D721Med (cell line): ENCODE data around the gene P4HTM.

ENCODE experiments used
- DNase-seq: peaks from one replicate; pipeline ENCODE4 v3.0.0; 2011; ENCODE audit warnings: low spot score; ENCODE audit not compliant: insufficient read length
- FAIRE-seq: peaks from 2 replicates; lab custom pipeline; 2011; peaks lifted over from hg19 to GRCh38; lab: Jason Lieb, UNC
- TF ChIP-seq, protein P1 (sequence below): IDR thresholded peaks from 2 replicates; pipeline ENCODE4 v1.5.1; 2012; ENCODE audit warnings: mild to moderate bottlenecking, control low read depth; ENCODE audit not compliant: insufficient read depth; ENCODE audit errors: missing control alignments

P4HTM gene

DNA sequence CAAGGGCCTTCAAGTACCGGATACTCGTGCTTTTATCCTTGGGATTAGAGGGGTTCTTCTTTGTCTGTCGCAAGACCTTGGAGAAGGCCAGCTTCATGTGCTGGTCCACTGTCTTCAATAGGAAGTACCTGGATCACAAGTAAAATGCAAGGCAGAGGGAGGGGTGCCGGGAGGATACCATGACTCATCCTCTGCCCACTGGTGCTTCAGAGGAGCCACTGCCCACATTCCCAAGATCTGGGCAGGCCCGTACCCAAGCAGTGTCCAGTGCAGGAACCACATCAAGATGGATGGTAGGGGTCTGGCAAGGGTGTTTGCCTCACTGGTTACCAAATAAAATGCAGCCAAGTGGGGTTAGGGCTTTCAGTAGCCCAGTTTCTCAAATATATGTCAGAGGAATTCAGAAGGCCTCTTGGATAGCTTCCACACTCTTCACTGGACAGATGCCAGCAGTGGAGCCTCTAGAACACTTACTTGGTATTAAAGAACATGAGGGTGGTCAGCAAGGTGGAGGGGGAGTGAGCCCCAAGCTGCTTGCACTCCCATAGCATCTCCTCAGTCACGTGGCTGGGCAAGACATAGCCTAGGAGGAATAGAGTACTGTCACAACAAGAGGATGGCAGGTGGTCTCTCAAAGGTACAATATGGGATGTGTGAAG lies 42.7 kb downstream of the P4HTM start:
- TF ChIP-seq, protein P1, sequence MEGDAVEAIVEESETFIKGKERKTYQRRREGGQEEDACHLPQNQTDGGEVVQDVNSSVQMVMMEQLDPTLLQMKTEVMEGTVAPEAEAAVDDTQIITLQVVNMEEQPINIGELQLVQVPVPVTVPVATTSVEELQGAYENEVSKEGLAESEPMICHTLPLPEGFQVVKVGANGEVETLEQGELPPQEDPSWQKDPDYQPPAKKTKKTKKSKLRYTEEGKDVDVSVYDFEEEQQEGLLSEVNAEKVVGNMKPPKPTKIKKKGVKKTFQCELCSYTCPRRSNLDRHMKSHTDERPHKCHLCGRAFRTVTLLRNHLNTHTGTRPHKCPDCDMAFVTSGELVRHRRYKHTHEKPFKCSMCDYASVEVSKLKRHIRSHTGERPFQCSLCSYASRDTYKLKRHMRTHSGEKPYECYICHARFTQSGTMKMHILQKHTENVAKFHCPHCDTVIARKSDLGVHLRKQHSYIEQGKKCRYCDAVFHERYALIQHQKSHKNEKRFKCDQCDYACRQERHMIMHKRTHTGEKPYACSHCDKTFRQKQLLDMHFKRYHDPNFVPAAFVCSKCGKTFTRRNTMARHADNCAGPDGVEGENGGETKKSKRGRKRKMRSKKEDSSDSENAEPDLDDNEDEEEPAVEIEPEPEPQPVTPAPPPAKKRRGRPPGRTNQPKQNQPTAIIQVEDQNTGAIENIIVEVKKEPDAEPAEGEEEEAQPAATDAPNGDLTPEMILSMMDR, result no peak
- DNase-seq, result no peak
- FAIRE-seq, result no peak

DNA sequence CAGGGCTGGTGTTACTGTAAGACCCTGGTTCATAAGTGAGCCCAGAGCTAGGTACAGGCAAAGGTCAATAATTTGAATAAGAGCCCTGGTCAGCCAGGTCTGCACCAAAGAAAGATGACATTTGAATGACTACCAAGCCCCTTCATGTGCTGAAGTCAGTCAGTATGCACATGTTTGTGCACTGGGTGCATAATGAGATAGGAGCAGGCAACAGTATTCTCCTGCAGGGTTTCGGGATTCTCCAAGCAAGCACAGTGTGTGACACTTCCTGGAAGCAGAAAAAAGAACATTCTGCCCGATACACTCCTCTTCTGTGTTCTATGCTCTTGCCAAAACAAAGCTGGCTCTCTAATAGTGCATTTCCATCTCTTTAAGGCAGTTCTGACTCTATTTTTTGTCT lies 44.6 kb downstream of the P4HTM start:
- DNase-seq (no peak), FAIRE-seq (no peak)
- TF ChIP-seq, protein P1, result no peak

DNA sequence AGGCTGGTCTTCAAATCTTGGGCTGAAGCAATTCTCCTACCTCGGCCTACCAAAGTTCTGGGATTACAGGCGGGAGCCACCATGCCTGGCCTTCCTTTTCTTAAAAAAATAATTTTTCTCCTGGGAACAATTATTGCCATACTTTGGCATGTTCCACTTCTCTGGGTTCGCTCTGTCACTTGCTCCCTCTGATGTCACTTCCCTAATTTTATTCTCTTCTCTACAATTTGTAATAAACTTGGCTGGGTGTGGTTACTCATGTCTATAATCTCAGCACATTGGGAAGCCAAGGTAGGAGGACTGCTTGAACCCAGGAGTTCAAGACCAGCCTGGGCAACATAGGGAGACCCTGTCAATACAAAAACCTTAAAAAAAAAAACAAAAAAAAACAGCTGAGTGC lies 45.2 kb downstream of the P4HTM start:
- FAIRE-seq, result no peak

DNA sequence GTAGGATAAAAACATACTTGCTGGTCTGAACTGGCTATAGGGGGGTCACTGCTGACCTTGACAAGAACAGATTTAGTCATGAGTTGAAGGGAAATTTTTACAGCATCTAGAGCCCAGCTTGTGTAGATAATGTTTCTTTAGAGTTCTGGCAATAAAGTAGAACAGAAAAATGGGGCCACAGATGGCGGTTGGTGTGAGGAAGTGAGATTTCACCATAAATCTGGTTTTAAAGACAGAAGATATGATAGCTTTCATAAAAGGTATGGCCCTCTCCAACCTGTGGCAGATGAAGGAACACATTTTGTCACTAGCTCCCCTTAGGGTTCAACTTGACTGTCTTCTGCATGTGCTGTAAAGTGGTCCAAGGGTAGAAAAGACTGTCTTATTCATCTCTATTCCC lies 63.5 kb downstream of the P4HTM start:
- TF ChIP-seq, protein P1, result no peak
- FAIRE-seq, result no peak
- no peak for DNase-seq

More for the DNA sequence above, 45.2 kb downstream of the P4HTM start:
- TF ChIP-seq, protein P1, result no peak
- DNase-seq, result no peak

DNA sequence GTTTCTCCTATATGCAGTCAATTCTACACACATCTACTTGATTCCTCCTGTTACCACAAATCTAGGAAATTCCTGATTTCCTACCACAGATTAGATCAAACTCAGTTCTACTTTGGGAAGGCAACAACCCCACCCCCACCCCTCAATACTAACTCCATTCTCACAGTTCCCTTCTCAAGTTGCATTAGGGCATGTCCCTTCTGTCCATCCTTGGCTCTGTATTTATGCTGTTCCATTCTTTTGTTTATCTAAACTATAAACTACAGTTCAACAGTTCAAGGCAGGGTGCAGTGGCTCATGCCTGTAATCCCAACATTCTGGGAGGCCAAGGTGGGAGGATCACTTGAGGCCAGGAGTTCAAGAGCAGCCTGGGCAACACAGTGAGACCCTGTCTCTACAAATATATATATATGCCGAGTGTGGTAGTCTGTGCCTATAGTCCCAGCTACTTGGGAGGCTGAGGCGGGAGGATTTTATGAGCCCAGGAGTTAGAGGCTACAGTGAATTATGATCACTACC lies 64.4 kb downstream of the P4HTM start:
- FAIRE-seq (no peak), DNase-seq (no peak)
- TF ChIP-seq, protein P1, result no peak
